H1 (cell line): ENCODE data around the gene ZBTB38. TPM values are rescaled to one million over a fixed set of nuclear protein-coding genes. Genes with fewer than 3 reads are reported as not detected.

Experiments used
- CTCF ChIA-PET: fragments of 300-600 bp; sonication (Branson Sonifier 250); formaldehyde crosslinking; loops from one replicate; lab custom pipeline; 2021; ENCODE audit not compliant: partially characterized antibody; lab: Charles Lee
- POLR2A ChIA-PET: fragments of 300-600 bp; sonication (Branson Sonifier 250); formaldehyde crosslinking; loops from one replicate; lab custom pipeline; 2021; ENCODE audit warnings: inconsistent platforms; ENCODE audit not compliant: partially characterized antibody; lab: Charles Lee
- DNase-seq, 2 experiments: peaks; one replicate each; pipeline versions ENCODE4 v3.0.0 to v3.0.0-alpha.2; 2010 to 2022; ENCODE audit warnings: low spot score in 2 of 2, low read depth in 1 of 2, mixed read lengths in 1 of 2
- FAIRE-seq: peaks from 2 replicates; lab custom pipeline; 2011; peaks lifted over from hg19 to GRCh38; lab: Jason Lieb, UNC
- H2AFZ ChIP-seq: 2 replicates; pipeline ENCODE4 v1.8.1; 2012; ENCODE audit warnings: low read length, inconsistent platforms
- H2AK5ac ChIP-seq: 2 replicates; pipeline ENCODE4 v1.6.1; 2013; ENCODE audit warnings: low read depth, low read length
- H2BK120ac ChIP-seq: replicated peaks from 2 replicates; pipeline ENCODE3; 2013; ENCODE audit warnings: low read depth, low read length, inconsistent platforms
- H2BK12ac ChIP-seq: 2 replicates; pipeline ENCODE4 v1.6.1; 2013; ENCODE audit warnings: low read depth, low read length
- H2BK15ac ChIP-seq: 2 replicates; pipeline ENCODE4 v1.6.1; 2013; ENCODE audit warnings: low read length
- H2BK20ac ChIP-seq: 2 replicates; pipeline ENCODE4 v1.6.1; 2013; ENCODE audit warnings: low read length
- H2BK5ac ChIP-seq: 2 replicates; pipeline ENCODE4 v1.6.1; 2013; ENCODE audit warnings: low read depth, low read length
- H3K14ac ChIP-seq: 2 replicates; pipeline ENCODE4 v1.6.1; 2013; ENCODE audit warnings: inconsistent platforms; ENCODE audit not compliant: insufficient read length
- H3K18ac ChIP-seq: 2 replicates; pipeline ENCODE4 v1.6.1; 2013; ENCODE audit warnings: low read length; ENCODE audit errors: extremely low read depth
- H3K23ac ChIP-seq: 2 replicates; pipeline ENCODE4 v1.6.1; 2013; ENCODE audit warnings: inconsistent platforms; ENCODE audit not compliant: insufficient read length
- H3K23me2 ChIP-seq: 2 replicates; pipeline ENCODE4 v1.6.1; 2013; ENCODE audit warnings: low read depth, low read length
- H3K27ac ChIP-seq: 2 replicates; pipeline ENCODE4 v1.6.1; 2011; ENCODE audit warnings: low read depth, low read length, inconsistent platforms
- H3K27me3 ChIP-seq, 4 experiments: replicated peaks in 1 of 4; 1 replicate in 1 of 4; 2 replicates in 3 of 4; pipeline versions ENCODE4 v1.6.1 to v1.8.1; 2011 to 2013; ENCODE audit warnings: low read length in 3 of 4, mild to moderate bottlenecking in 3 of 4, inconsistent platforms in 2 of 4, mixed read lengths in 2 of 4, moderate library complexity in 1 of 4; ENCODE audit not compliant: control insufficient read depth in 3 of 4, insufficient read depth in 3 of 4; ENCODE audit errors: extremely low read depth in 1 of 4
- H3K36me3 ChIP-seq, 4 experiments: 2 replicates each; pipeline versions ENCODE4 v1.6.1 to v1.8.1; 2011 to 2013; ENCODE audit warnings: mild to moderate bottlenecking in 4 of 4, low read length in 3 of 4, moderate library complexity in 2 of 4, control low read depth in 1 of 4, inconsistent platforms in 1 of 4; ENCODE audit not compliant: insufficient read depth in 4 of 4, control insufficient read depth in 2 of 4
- H3K4ac ChIP-seq: replicated peaks from 2 replicates; pipeline ENCODE3; 2013; ENCODE audit warnings: low read length, low read depth, mixed read lengths, inconsistent platforms; ENCODE audit not compliant: insufficient read length
- H3K4me1 ChIP-seq, 4 experiments: replicated peaks in 1 of 4; 1 replicate in 1 of 4; 2 replicates in 3 of 4; pipeline versions ENCODE4 v1.6.1 to v1.8.1; 2011 to 2013; ENCODE audit warnings: low read length in 3 of 4, inconsistent platforms in 2 of 4, mixed read lengths in 1 of 4; ENCODE audit not compliant: insufficient read depth in 4 of 4, control insufficient read depth in 3 of 4
- H3K4me2 ChIP-seq, 2 experiments: 2 replicates each; pipeline versions ENCODE4 v1.6.1 to v1.8.1; 2011 to 2013; ENCODE audit warnings: low read depth in 2 of 2, low read length in 2 of 2, control low read depth in 1 of 2, inconsistent platforms in 1 of 2, mild to moderate bottlenecking in 1 of 2; ENCODE audit not compliant: insufficient read depth in 1 of 2
- H3K4me3 ChIP-seq, 4 experiments: fragments of 200-600, 300-600 bp in 1 of 4; sonication (generic), shearing (Covaris generic), sonication (Bioruptor Twin) in 1 of 4; 2 replicates each; pipeline versions ENCODE4 v1.5.1 to v1.8.1; 2011 to 2016; ENCODE audit warnings: low read length in 4 of 4, low read depth in 3 of 4, control low read depth in 2 of 4, inconsistent platforms in 2 of 4, mild to moderate bottlenecking in 2 of 4, mixed read lengths in 1 of 4, moderate library complexity in 1 of 4; ENCODE audit not compliant: insufficient read depth in 2 of 4; ENCODE audit errors: extremely low read depth in 1 of 4
- H3K56ac ChIP-seq: replicated peaks from 2 replicates; pipeline ENCODE3; 2013; ENCODE audit warnings: low read depth, mild to moderate bottlenecking, mixed read lengths, low read length, inconsistent platforms; ENCODE audit not compliant: insufficient read length
- H3K79me1 ChIP-seq: 2 replicates; pipeline ENCODE4 v1.6.1; 2013; ENCODE audit warnings: low read depth, low read length, control low read depth
- H3K79me2 ChIP-seq, 2 experiments: 2 replicates each; pipeline versions ENCODE4 v1.6.1 to v1.8.1; 2012 to 2013; ENCODE audit warnings: low read length in 2 of 2, mild to moderate bottlenecking in 2 of 2, inconsistent platforms in 1 of 2; ENCODE audit not compliant: insufficient read depth in 2 of 2, control insufficient read depth in 1 of 2
- H3K9ac ChIP-seq, 4 experiments: replicated peaks in 1 of 4; 1 replicate in 1 of 4; 2 replicates in 3 of 4; pipeline versions ENCODE4 v1.6.1 to v1.8.1; 2011 to 2013; ENCODE audit warnings: low read depth in 3 of 4, low read length in 3 of 4, control low read depth in 2 of 4, mild to moderate bottlenecking in 2 of 4, moderate library complexity in 2 of 4, inconsistent platforms in 1 of 4; ENCODE audit errors: extremely low read depth in 1 of 4
- H3K9me3 ChIP-seq, 2 experiments: 2 replicates each; pipeline versions ENCODE4 v1.6.1 to v1.8.1; 2012 to 2013; ENCODE audit warnings: mild to moderate bottlenecking in 2 of 2, moderate library complexity in 2 of 2, control low read depth in 1 of 2, inconsistent platforms in 1 of 2, low read depth in 1 of 2, low read length in 1 of 2, mixed read lengths in 1 of 2; ENCODE audit not compliant: insufficient read depth in 2 of 2
- H4K20me1 ChIP-seq, 2 experiments: replicated peaks in 1 of 2; 2 replicates each; pipeline versions ENCODE3 to v1.8.1; 2011 to 2013; ENCODE audit warnings: inconsistent platforms in 2 of 2, low read length in 2 of 2, mild to moderate bottlenecking in 1 of 2; ENCODE audit not compliant: insufficient read depth in 2 of 2, control insufficient read depth in 1 of 2
- H4K5ac ChIP-seq: 2 replicates; pipeline ENCODE4 v1.6.1; 2013; ENCODE audit warnings: low read length, low read depth, mixed read lengths, inconsistent platforms; ENCODE audit not compliant: insufficient read length
- H4K8ac ChIP-seq: 2 replicates; pipeline ENCODE4 v1.8.0; 2013; ENCODE audit warnings: mild to moderate bottlenecking, moderate library complexity, low read length, inconsistent platforms; ENCODE audit not compliant: insufficient read depth; ENCODE audit errors: extremely low read depth
- H4K91ac ChIP-seq: replicated peaks from 2 replicates; pipeline ENCODE3; 2013; ENCODE audit warnings: low read length, mixed read lengths, inconsistent platforms; ENCODE audit not compliant: insufficient read length
- SP1 ChIP-seq: IDR thresholded peaks from 2 replicates; pipeline ENCODE4 v1.6.1; 2011; ENCODE audit warnings: low read depth, low read length
- WGBS, 2 experiments: shearing (Covaris generic) in 1 of 2; methylation state at CpG; one replicate each; pipeline versions ENCODE4 v1.1.6 to v1.1.7; 2013 to 2015; ENCODE audit warnings: low lambda C conversion rate in 2 of 2, mixed read lengths in 2 of 2, inconsistent platforms in 1 of 2, low coverage in 1 of 2, missing lambda C conversion rate in 1 of 2; ENCODE audit not compliant: insufficient replicate concordance in 2 of 2, insufficient coverage in 1 of 2, insufficient read length in 1 of 2; ENCODE audit errors: extremely low coverage in 1 of 2, missing lambda C conversion rate in 1 of 2; 5-methylcytosine and 5-hydroxymethylcytosine counted together
- polyA plus RNA-seq, 7 experiments: library from polyadenylated mRNA; depleted of rRNA in 3 of 7; stranded (reverse) in 5 of 7; unstranded in 2 of 7; fragments of >200 nt in 5 of 7; fragments of 200-250 nt in 2 of 7; gene quantifications; 1 replicate in 5 of 7; 2 replicates in 1 of 7; 4 replicates in 1 of 7; pipeline versions ENCODE4 v1.2.1 to v1.2.3, GENCODE V29; 2011 to 2013; ENCODE audit warnings: missing spikeins in 2 of 7, mixed read lengths in 2 of 7
- total RNA-seq: library from RNA; stranded (reverse); fragmentation: NEBNext Ultra II Directional; extraction: Animal tissue kit (Norgen Biotek cat#: 25700); gene quantifications from 2 replicates; pipeline ENCODE4 v1.2.1, GENCODE V29; 2021

ZBTB38 gene
- total and polyA plus RNA-seq, 2 of the 8 experiments (the other 6 are each of a cell fraction or from before 2014, with no cell fraction given): 4.4 to 10.5 TPM

GRCh38 chr3:141337991-141338390, 30.3 kb upstream of the ZBTB38 start:
- no peak for TF ChIP-seq SP1
- TF ChIP-seq, all 59 proteins: peak for 0
- Histone ChIP-seq H4K91ac (no peak overlapping the region), H3K27me3 (no peaks in the 10 kb centered on the region), H3K14ac (no peak overlapping the region), H3K4ac (no peak overlapping the region), H3K4me3 (no peak overlapping the region), H3K23me2 (no peaks in the 10 kb centered on the region), H4K8ac (no peak overlapping the region), H3K18ac (no peak overlapping the region), H2BK15ac (no peak overlapping the region), H3K56ac (no peak overlapping the region), H3K27ac (no peak overlapping the region), H3K79me2 (no peaks in the 10 kb centered on the region), H2BK5ac (no peak overlapping the region), H2BK20ac (no peak overlapping the region), H3K23ac (no peak overlapping the region), H3K4me2 (no peak overlapping the region), H3K4me1 (peaks cover 0 to 5% (median 3%) of the 10 kb centered on the region in 4 experiments; a peak in 3 of 7 replicates), H3K9me3 (no peaks in the 10 kb centered on the region), H4K20me1 (no peaks in the 10 kb centered on the region), H2AK5ac (no peak overlapping the region), H4K5ac (no peak overlapping the region), H2AFZ (no peak overlapping the region), H2BK120ac (no peak overlapping the region), H3K36me3 (no peaks in the 10 kb centered on the region), H3K79me1 (no peaks in the 10 kb centered on the region), H2BK12ac (no peak overlapping the region), H3K9ac (no peak overlapping the region)
- POLR2A ChIA-PET: no interaction called here
- DNase-seq: no peak
- no peak for FAIRE-seq
- CTCF ChIA-PET: interaction anchor here (0.7 to 1.3 kb wide), 2 partner anchors 25 to 104 kb away, joined by 3 read pairs; no protein-coding TSS in a partner anchor
- 98% methylated on average over 2 of the region's 2 CpGs; no CpG with 5 or more reads in 1 of the 2 experiments for WGBS, 2 experiments
